ENCODE data around the gene UNC50. TPM values are rescaled to one million over a fixed set of nuclear protein-coding genes. Genes with fewer than 3 reads are reported as not detected.

The UNC50 gene
- total and polyA plus RNA-seq, 5 experiments from 2014 or later: 32.1 to 45.1 (median 41.3) TPM

- Mint-ChIP-seq H3K9me3 (no peaks in the 10 kb centered on the region), H3K4me1 (peaks cover 0 to 16% (median 9%) of the 10 kb centered on the region in 4 donors), H3K27me3 (no peaks in the 10 kb centered on the region), H3K27ac (peak overlapping the region in 4 of 10 donors; percentile 10 to 91 (median 64)), H3K36me3 (peaks cover 0 to 87% (median 16%) of the 10 kb centered on the region in 3 donors), H3K4me3 (no peak overlapping the region)
- DNase-seq (no peak), ATAC-seq (no peak)
- POLR2A ChIA-PET: no interaction called here
Measured at GRCh38 chr2:98568161-98568956, 40.0 kb upstream of the UNC50 start.

- DNase-seq: peak; percentile 39 to 82 (median 66)
- no peaks in the 10 kb centered on the region for H3K27me3 Mint-ChIP-seq
- POLR2A ChIA-PET: no interaction called here
- H3K4me3 Mint-ChIP-seq: no peak overlapping the region
- H3K4me1 Mint-ChIP-seq: peaks cover 0 to 16% (median 9%) of the 10 kb centered on the region in 4 donors
- peaks cover 0 to 87% (median 21%) of the 10 kb centered on the region in 3 donors for H3K36me3 Mint-ChIP-seq
- peak overlapping the region in 8 of 10 donors; percentile 20 to 91 (median 54) for H3K27ac Mint-ChIP-seq
- peak; percentile 90 to 94 for ATAC-seq
- no peaks in the 10 kb centered on the region for H3K9me3 Mint-ChIP-seq
Measured at GRCh38 chr2:98569197-98569793, 39.1 kb upstream of the UNC50 start.

- Mint-ChIP-seq H3K36me3 (peaks cover 0 to 87% (median 21%) of the 10 kb centered on the region in 3 donors), H3K27me3 (no peaks in the 10 kb centered on the region), H3K4me3 (no peak overlapping the region), H3K9me3 (no peaks in the 10 kb centered on the region), H3K4me1 (peaks cover 0 to 16% (median 9%) of the 10 kb centered on the region in 4 donors), H3K27ac (peak overlapping the region in 9 of 10 donors; percentile 20 to 91 (median 53))
- DNase-seq: no peak
- ATAC-seq: no peak
- POLR2A ChIA-PET: no interaction called here
Measured at GRCh38 chr2:98569915-98570314, 38.5 kb upstream of the UNC50 start.

DNA sequence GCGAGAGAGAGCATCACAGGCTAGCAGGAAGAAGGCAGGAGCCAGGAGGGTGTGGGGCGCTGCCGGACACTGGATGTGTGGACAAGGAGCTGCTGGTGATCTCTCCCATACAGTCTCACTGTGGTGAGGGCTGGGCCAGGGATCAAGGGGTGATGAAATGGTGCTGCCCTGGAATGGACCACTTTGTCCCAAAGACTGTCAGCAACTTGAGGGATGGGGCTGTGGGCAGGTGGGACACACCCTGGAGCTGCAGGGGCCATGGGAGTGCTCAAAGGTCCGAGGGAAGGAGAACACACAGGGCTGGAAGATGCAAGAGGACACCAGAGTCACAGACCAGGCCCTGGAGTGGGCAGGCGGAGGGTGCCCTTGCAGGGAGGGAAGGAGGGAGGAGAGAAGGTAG, 38.0 kb upstream of the UNC50 start:
- no peak overlapping the region for H3K4me3 Mint-ChIP-seq
- ATAC-seq: no peak

DNA sequence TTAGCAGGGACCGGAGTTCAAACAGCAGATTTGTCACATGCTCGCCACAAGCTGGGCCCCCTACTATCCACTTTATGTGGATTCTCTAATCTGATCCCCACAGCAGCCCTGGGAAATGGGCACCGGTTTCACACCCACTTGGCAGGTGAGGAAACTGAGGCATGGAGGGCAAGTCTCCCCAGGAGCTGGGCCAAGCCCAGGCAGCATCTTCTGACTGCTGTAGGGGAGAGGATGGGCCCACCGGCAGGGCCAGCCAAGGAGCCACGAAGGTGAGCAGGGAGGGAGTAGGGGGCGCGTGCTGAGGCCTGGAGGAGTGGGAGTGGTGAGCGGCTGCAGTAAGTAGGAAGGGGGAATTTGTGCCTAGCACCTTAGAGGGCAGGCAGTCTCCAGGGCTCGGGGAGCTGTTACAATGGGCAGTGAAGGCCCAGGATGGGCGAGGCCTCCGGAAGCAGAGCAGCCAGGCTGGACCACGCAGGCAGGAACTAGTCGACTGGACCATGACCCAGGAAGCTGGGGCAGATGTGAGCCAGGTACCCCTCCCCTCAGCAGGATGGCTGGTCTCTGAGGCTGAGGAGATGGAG, 37.2 kb upstream of the UNC50 start:
- H3K9me3 Mint-ChIP-seq: no peaks in the 10 kb centered on the region
- POLR2A ChIA-PET: no interaction called here
- peaks cover 0 to 13% (median 9%) of the 10 kb centered on the region in 4 donors for H3K4me1 Mint-ChIP-seq
- peaks cover 0 to 86% (median 19%) of the 10 kb centered on the region in 3 donors for H3K36me3 Mint-ChIP-seq
- DNase-seq (no peak), ATAC-seq (no peak)
- H3K27me3 Mint-ChIP-seq: no peaks in the 10 kb centered on the region
- no peak overlapping the region for H3K4me3 Mint-ChIP-seq
- H3K27ac Mint-ChIP-seq: peak overlapping the region in 3 of 10 donors; percentile 24 to 91 (median 49)

More for the DNA sequence above, 38.0 kb upstream of the UNC50 start:
- H3K4me1 Mint-ChIP-seq: peaks cover 0 to 16% (median 9%) of the 10 kb centered on the region in 4 donors
- no peaks in the 10 kb centered on the region for H3K9me3 Mint-ChIP-seq
- DNase-seq: no peak
- H3K36me3 Mint-ChIP-seq: peaks cover 0 to 87% (median 21%) of the 10 kb centered on the region in 3 donors
- peak overlapping the region in 8 of 10 donors; percentile 25 to 91 (median 54) for H3K27ac Mint-ChIP-seq
- POLR2A ChIA-PET: no interaction called here
- no peaks in the 10 kb centered on the region for H3K27me3 Mint-ChIP-seq

DNA sequence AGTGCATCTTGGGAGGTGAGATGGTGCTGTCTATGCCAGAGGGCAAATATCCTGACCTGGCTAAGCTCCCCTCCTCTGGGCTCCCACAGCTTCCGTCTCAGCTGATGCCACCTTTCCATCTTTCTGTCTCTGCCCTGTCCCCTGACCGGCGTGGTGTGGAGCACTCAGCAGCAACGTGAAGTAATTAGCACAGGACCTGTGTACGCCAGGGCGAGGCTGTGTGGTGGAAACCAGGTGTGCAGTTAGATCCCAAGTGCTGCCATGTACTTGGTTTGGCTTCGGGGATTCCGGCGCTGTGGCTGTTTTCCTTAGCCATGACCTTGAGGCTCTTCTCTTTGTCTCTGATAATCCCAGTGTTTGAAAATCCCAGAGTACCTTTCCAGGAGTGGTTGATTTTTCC, 36.6 kb upstream of the UNC50 start:
- DNase-seq (no peak), ATAC-seq (no peak)
- Mint-ChIP-seq H3K4me1 (peaks cover 0 to 10% (median 7%) of the 10 kb centered on the region in 4 donors), H3K9me3 (no peaks in the 10 kb centered on the region), H3K4me3 (no peak overlapping the region), H3K27ac (peak overlapping the region in 3 of 10 donors; percentile 37 to 72 (median 49)), H3K27me3 (no peaks in the 10 kb centered on the region), H3K36me3 (peaks cover 0 to 86% (median 18%) of the 10 kb centered on the region in 3 donors)
- POLR2A ChIA-PET: no interaction called here

GRCh38 chr2:98572211-98572610, 36.2 kb upstream of the UNC50 start:
- Mint-ChIP-seq H3K27me3 (no peaks in the 10 kb centered on the region), H3K9me3 (no peaks in the 10 kb centered on the region), H3K36me3 (peaks cover 0 to 85% (median 14%) of the 10 kb centered on the region in 3 donors), H3K4me3 (no peak overlapping the region), H3K27ac (peak overlapping the region in 4 of 10 donors; percentile 9 to 72 (median 48)), H3K4me1 (peaks cover 0 to 10% (median 5%) of the 10 kb centered on the region in 4 donors)
- ATAC-seq: no peak
- DNase-seq: no peak
- POLR2A ChIA-PET: no interaction called here

- POLR2A ChIA-PET: interaction anchor here (0.6 kb wide), 1 partner anchor 12 kb away, joined by 3 read pairs; no protein-coding TSS in a partner anchor
Measured at GRCh38 chr2:98572676-98573075, 35.7 kb upstream of the UNC50 start.

GRCh38 chr2:98573426-98573825, 35.0 kb upstream of the UNC50 start:
- Mint-ChIP-seq H3K27ac (peak overlapping the region in 4 of 10 donors; percentile 33 to 71 (median 54)), H3K9me3 (no peaks in the 10 kb centered on the region), H3K4me3 (no peak overlapping the region), H3K36me3 (peaks cover 0 to 88% (median 22%) of the 10 kb centered on the region in 3 donors), H3K4me1 (peaks cover 0 to 10% (median 6%) of the 10 kb centered on the region in 4 donors), H3K27me3 (no peaks in the 10 kb centered on the region)
- POLR2A ChIA-PET: no interaction called here
- DNase-seq: no peak
- no peak for ATAC-seq

More at GRCh38 chr2:98572676-98573075, 35.7 kb upstream of the UNC50 start:
- Mint-ChIP-seq H3K9me3 (no peaks in the 10 kb centered on the region), H3K36me3 (peaks cover 0 to 86% (median 17%) of the 10 kb centered on the region in 3 donors), H3K27ac (peak overlapping the region in 4 of 10 donors; percentile 12 to 62 (median 44)), H3K4me3 (no peak overlapping the region), H3K4me1 (peaks cover 0 to 10% (median 6%) of the 10 kb centered on the region in 4 donors), H3K27me3 (no peaks in the 10 kb centered on the region)
- ATAC-seq (no peak), DNase-seq (no peak)

GRCh38 chr2:98576666-98577312, 31.6 kb upstream of the UNC50 start:
- POLR2A ChIA-PET: no interaction called here
- Mint-ChIP-seq H3K4me3 (no peak overlapping the region), H3K4me1 (peaks cover 0 to 1% (median 0%) of the 10 kb centered on the region in 4 donors), H3K36me3 (peaks cover 0 to 89% (median 21%) of the 10 kb centered on the region in 3 donors), H3K27ac (peak overlapping the region in 3 of 10 donors; percentile 34 to 80 (median 43)), H3K27me3 (no peaks in the 10 kb centered on the region), H3K9me3 (no peaks in the 10 kb centered on the region)
- ATAC-seq: no peak
- no peak for DNase-seq

GRCh38 chr2:98577313-98577712, 31.1 kb upstream of the UNC50 start:
- Mint-ChIP-seq H3K27ac (peak overlapping the region in 2 of 10 donors; percentile 34 to 43), H3K4me1 (peaks cover 0 to 1% (median 0%) of the 10 kb centered on the region in 4 donors), H3K4me3 (no peak overlapping the region), H3K9me3 (no peaks in the 10 kb centered on the region), H3K27me3 (no peaks in the 10 kb centered on the region), H3K36me3 (peaks cover 0 to 93% (median 20%) of the 10 kb centered on the region in 3 donors)
- DNase-seq (no peak), ATAC-seq (no peak)
- POLR2A ChIA-PET: no interaction called here

- H3K27ac Mint-ChIP-seq: peak overlapping the region in 1 of 10 donors; percentile 40
- peaks cover 0 to 1% (median 0%) of the 10 kb centered on the region in 4 donors for H3K4me1 Mint-ChIP-seq
- no peaks in the 10 kb centered on the region for H3K9me3 Mint-ChIP-seq
- peaks cover 0 to 91% (median 19%) of the 10 kb centered on the region in 3 donors for H3K36me3 Mint-ChIP-seq
- POLR2A ChIA-PET: no interaction called here
- no peak overlapping the region for H3K4me3 Mint-ChIP-seq
- ATAC-seq (no peak), DNase-seq (no peak)
- H3K27me3 Mint-ChIP-seq: no peaks in the 10 kb centered on the region
Measured at GRCh38 chr2:98578231-98578630, 30.2 kb upstream of the UNC50 start.

All from naive thymus-derived CD8-positive, alpha-beta T cell (primary cell).